Liver (tissue), 9 donors: ENCODE data around the gene HSP90AA1. TPM values are rescaled to one million over a fixed set of nuclear protein-coding genes. Genes with fewer than 3 reads are reported as not detected.

Experiments
- DNase-seq: peaks from one replicate; pipeline ENCODE4 v3.0.0-alpha.2; 2017; ENCODE audit warnings: low spot score
- H3K27ac ChIP-seq, 2 donors: one replicate each; pipeline ENCODE4 v1.7.0; 2013; ENCODE audit warnings: inconsistent platforms in 2 of 2, low read length in 2 of 2, control low read depth in 1 of 2, low read depth in 1 of 2, mild to moderate bottlenecking in 1 of 2
- H3K27me3 ChIP-seq, 4 donors: one replicate each; pipeline versions ENCODE4 v1.6.1 to v1.7.0; 2013; ENCODE audit warnings: low read length in 3 of 4, inconsistent platforms in 1 of 4, mild to moderate bottlenecking in 1 of 4, moderate library complexity in 1 of 4; ENCODE audit not compliant: control insufficient read depth in 4 of 4, insufficient read depth in 4 of 4
- H3K36me3 ChIP-seq, 4 donors: one replicate each; pipeline versions ENCODE4 v1.6.1 to v1.7.0; 2013; ENCODE audit warnings: low read length in 3 of 4, mild to moderate bottlenecking in 3 of 4, low read depth in 1 of 4, moderate library complexity in 1 of 4; ENCODE audit not compliant: control insufficient read depth in 4 of 4, insufficient read depth in 3 of 4
- H3K4me1 ChIP-seq, 4 donors: one replicate each; pipeline versions ENCODE4 v1.6.1 to v1.7.0; 2013; ENCODE audit warnings: low read length in 3 of 4, mild to moderate bottlenecking in 3 of 4, moderate library complexity in 1 of 4; ENCODE audit not compliant: control insufficient read depth in 4 of 4, insufficient read depth in 4 of 4
- H3K4me3 ChIP-seq, 3 donors: one replicate each; pipeline versions ENCODE4 v1.6.1 to v1.7.0; 2013; ENCODE audit warnings: low read length in 3 of 3, control low read depth in 1 of 3, low read depth in 1 of 3, mild to moderate bottlenecking in 1 of 3
- H3K9ac ChIP-seq, 2 donors: one replicate each; pipeline ENCODE4 v1.7.0; 2013; ENCODE audit warnings: low read length in 2 of 2, mild to moderate bottlenecking in 2 of 2, moderate library complexity in 2 of 2, control low read depth in 1 of 2, low read depth in 1 of 2
- H3K9me3 ChIP-seq, 4 donors: one replicate each; pipeline versions ENCODE4 v1.6.1 to v1.7.0; 2013; ENCODE audit warnings: low read length in 3 of 4; ENCODE audit not compliant: control insufficient read depth in 4 of 4
- EGR1 ChIP-seq, 2 donors: IDR thresholded peaks; 2 replicates each; pipeline ENCODE4 v1.6.1; 2016 to 2018; ENCODE audit warnings: antibody characterized with exemption in 2 of 2, low read depth in 2 of 2
- FOXA1 ChIP-seq: IDR thresholded peaks from 2 replicates; pipeline ENCODE4 v1.6.1; 2016; ENCODE audit warnings: antibody characterized with exemption
- FOXA2 ChIP-seq: IDR thresholded peaks from 2 replicates; pipeline ENCODE4 v1.6.1; 2016; ENCODE audit warnings: antibody characterized with exemption
- HNF4A ChIP-seq, 2 donors: conservative IDR thresholded peaks; 2 replicates each; pipeline ENCODE4 v1.6.1; 2016; ENCODE audit warnings: antibody characterized with exemption in 2 of 2, mild to moderate bottlenecking in 2 of 2
- HNF4G ChIP-seq: IDR thresholded peaks from 2 replicates; pipeline ENCODE4 v1.6.1; 2016; ENCODE audit warnings: antibody characterized with exemption
- JUND ChIP-seq, 2 donors: IDR thresholded peaks; 2 replicates each; pipeline ENCODE4 v1.6.1; 2016; ENCODE audit warnings: antibody characterized with exemption in 2 of 2
- NR2F2 ChIP-seq: IDR thresholded peaks from 2 replicates; pipeline ENCODE4 v1.6.1; 2016; ENCODE audit warnings: antibody characterized with exemption
- RAD21 ChIP-seq, 2 donors: IDR thresholded peaks; 2 replicates each; pipeline ENCODE4 v1.6.1; 2016; ENCODE audit warnings: antibody characterized with exemption in 2 of 2, mild to moderate bottlenecking in 2 of 2
- RXRA ChIP-seq, 2 donors: IDR thresholded peaks; 2 replicates each; pipeline ENCODE4 v1.6.1; 2017 to 2018; ENCODE audit warnings: antibody characterized with exemption in 2 of 2, mild to moderate bottlenecking in 1 of 2
- TAF1 ChIP-seq: conservative IDR thresholded peaks from 2 replicates; pipeline ENCODE4 v1.6.1; 2016; ENCODE audit warnings: antibody characterized with exemption, mild to moderate bottlenecking
- YY1 ChIP-seq: IDR thresholded peaks from 2 replicates; pipeline ENCODE4 v1.6.1; 2016; ENCODE audit warnings: antibody characterized with exemption, mild to moderate bottlenecking
- WGBS: extraction: QIAGEN DNeasy Blood & Tissue Kit; methylation state at CpG from one replicate; pipeline ENCODE4 v1.1.7; 2013; 5-methylcytosine and 5-hydroxymethylcytosine counted together
- polyA plus RNA-seq, 2 donors: library from polyadenylated mRNA; stranded (reverse) in 1 of 2; unstranded in 1 of 2; fragments of 200-250 nt in 1 of 2; fragments of >200 nt in 1 of 2; fragmentation: Nextera tagmentation in 1 of 2; extraction: Ambion mirVana in 1 of 2; gene quantifications; one replicate each; pipeline versions ENCODE4 v1.2.1 to v1.2.3, GENCODE V29; 2013 to 2015
- total RNA-seq, 2 donors: library from RNA; depleted of rRNA; stranded (reverse); fragments of >200 nt; gene quantifications; one replicate each; pipeline ENCODE4 v1.2.3, GENCODE V29; 2014
- TF ChIP-seq, protein P1 (sequence below): IDR thresholded peaks from 2 replicates; pipeline ENCODE4 v1.6.1; 2016; ENCODE audit warnings: antibody characterized with exemption
- TF ChIP-seq, protein P2 (sequence below): IDR thresholded peaks from 2 replicates; pipeline ENCODE4 v1.6.1; 2016; ENCODE audit warnings: antibody characterized with exemption
- TF ChIP-seq, protein P3 (sequence below): IDR thresholded peaks from 2 replicates; pipeline ENCODE4 v1.6.1; 2016; ENCODE audit warnings: antibody characterized with exemption
- donor health status: healthy.
- donor health status: healthy.
- donor health status: healthy.
- donor health status: healthy.
- donor health status: healthy.

The HSP90AA1 gene
- total and polyA plus RNA-seq, 4 donors = 174 to 386 (median 287) TPM

GRCh38 chr14:102095871-102096568 is 9.2 kb upstream of the HSP90AA1 start:
- Histone ChIP-seq H3K27ac (no peak overlapping the region), H3K4me1 (peaks cover 0 to 6% (median 3%) of the 10 kb centered on the region in 4 donors), H3K9me3 (no peaks in the 10 kb centered on the region), H3K36me3 (no peaks in the 10 kb centered on the region), H3K4me3 (no peak overlapping the region), H3K27me3 (no peaks in the 10 kb centered on the region), H3K9ac (no peak overlapping the region)
- TF ChIP-seq, protein P1, sequence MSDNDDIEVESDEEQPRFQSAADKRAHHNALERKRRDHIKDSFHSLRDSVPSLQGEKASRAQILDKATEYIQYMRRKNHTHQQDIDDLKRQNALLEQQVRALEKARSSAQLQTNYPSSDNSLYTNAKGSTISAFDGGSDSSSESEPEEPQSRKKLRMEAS = no peak
- TF ChIP-seq YY1 = no peak
- TF ChIP-seq, protein P2, sequence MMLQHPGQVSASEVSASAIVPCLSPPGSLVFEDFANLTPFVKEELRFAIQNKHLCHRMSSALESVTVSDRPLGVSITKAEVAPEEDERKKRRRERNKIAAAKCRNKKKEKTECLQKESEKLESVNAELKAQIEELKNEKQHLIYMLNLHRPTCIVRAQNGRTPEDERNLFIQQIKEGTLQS = no peak
- no peak for TF ChIP-seq FOXA2
- no peak for TF ChIP-seq FOXA1
- TF ChIP-seq HNF4G = no peak
- no peak for TF ChIP-seq TAF1
- no peak for TF ChIP-seq RAD21 (IDR thresholded peaks at IDR 0.05)
- DNase-seq = no peak
- 48% methylated on average over 8 of the region's 8 CpGs for WGBS

DNA sequence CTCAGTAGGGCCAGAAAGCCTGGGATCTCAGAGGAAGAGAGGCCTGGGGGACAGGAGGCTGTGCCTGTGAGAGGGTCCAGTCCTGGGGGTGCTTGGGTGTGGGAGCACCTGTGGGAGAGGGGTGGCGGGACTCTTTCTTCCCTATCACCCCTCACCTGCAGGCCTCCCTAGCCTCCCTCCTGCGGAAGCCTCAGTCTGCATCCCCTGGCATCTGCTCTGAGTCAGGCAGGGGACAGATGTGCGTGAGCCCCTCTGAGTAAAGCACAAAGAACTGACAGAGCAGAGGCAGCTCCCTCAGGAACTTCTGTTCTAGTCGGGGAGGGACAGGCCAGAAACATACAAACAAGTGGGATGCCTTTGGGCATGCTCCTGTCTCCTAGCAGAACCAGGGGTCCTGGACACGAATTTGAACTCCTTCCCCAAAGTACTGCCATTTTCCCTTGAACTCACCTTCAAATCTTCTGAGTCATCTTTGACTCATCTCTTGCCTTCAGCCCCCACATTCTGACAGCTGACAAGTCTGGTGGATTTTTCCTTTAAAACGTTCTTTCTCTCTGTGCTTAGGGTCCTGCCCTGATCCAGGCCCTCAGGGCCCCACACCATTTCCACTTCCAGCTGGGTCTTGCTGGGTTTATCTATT is 8.5 kb upstream of the HSP90AA1 start:
- Histone ChIP-seq H3K4me3 (no peak overlapping the region), H3K9ac (no peak overlapping the region), H3K36me3 (no peaks in the 10 kb centered on the region), H3K27ac (no peak overlapping the region), H3K27me3 (no peaks in the 10 kb centered on the region), H3K4me1 (peaks cover 0 to 6% (median 3%) of the 10 kb centered on the region in 4 donors), H3K9me3 (no peaks in the 10 kb centered on the region)
- WGBS = 87% methylated on average over 6 of the region's 6 CpGs
- no peak for DNase-seq
- TF ChIP-seq TAF1 (no peak), JUND (IDR thresholded peaks at IDR 0.05) (no peak), FOXA2 (no peak), RXRA (IDR thresholded peaks at IDR 0.05) (no peak)

DNA sequence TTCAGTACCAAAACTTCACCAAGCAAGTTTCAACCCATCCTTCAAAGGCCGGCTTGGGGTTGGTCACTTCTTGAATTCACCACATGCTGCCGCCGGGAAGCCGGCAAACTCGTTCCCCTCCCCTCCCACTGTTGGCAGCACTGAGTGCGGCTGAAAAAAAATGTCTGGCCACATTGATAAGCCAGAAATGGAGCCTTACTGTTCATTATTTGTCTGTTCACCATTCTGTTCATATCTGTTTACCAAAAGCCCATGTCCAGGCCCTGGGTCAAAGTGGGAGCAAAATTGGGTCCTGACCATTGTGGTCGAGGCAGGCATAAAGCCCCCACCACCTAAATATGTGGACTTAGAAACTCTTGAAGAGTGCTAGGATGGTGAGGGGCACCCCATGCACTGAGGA is 7.3 kb upstream of the HSP90AA1 start:
- H3K27me3 ChIP-seq = no peaks in the 10 kb centered on the region
- WGBS = 56% methylated on average over 7 of the region's 7 CpGs
- DNase-seq = peak; percentile 58

GRCh38 chr14:102092806-102093205 is 6.0 kb upstream of the HSP90AA1 start:
- no peak overlapping the region for H3K9ac ChIP-seq
- no peak overlapping the region for H3K27ac ChIP-seq
- no peak overlapping the region for H3K4me3 ChIP-seq
- peaks cover 0 to 12% (median 7%) of the 10 kb centered on the region in 4 donors for H3K4me1 ChIP-seq
- WGBS = 90% methylated on average over 10 of the region's 10 CpGs
- H3K9me3 ChIP-seq = no peaks in the 10 kb centered on the region
- no peaks in the 10 kb centered on the region for H3K27me3 ChIP-seq
- DNase-seq = no peak
- H3K36me3 ChIP-seq = no peaks in the 10 kb centered on the region
- TF ChIP-seq EGR1 (IDR thresholded peaks at IDR 0.05; ENCODE audit: low read depth in 2 of 2) = no peak
- no peak for TF ChIP-seq HNF4A (conservative IDR thresholded peaks at IDR 0.05)
- TF ChIP-seq, protein P1 = no peak
- TF ChIP-seq, protein P2 = no peak
- no peak for TF ChIP-seq FOXA2
- no peak for TF ChIP-seq NR2F2
- no peak for TF ChIP-seq YY1
- no peak for TF ChIP-seq FOXA1
- TF ChIP-seq, protein P3, sequence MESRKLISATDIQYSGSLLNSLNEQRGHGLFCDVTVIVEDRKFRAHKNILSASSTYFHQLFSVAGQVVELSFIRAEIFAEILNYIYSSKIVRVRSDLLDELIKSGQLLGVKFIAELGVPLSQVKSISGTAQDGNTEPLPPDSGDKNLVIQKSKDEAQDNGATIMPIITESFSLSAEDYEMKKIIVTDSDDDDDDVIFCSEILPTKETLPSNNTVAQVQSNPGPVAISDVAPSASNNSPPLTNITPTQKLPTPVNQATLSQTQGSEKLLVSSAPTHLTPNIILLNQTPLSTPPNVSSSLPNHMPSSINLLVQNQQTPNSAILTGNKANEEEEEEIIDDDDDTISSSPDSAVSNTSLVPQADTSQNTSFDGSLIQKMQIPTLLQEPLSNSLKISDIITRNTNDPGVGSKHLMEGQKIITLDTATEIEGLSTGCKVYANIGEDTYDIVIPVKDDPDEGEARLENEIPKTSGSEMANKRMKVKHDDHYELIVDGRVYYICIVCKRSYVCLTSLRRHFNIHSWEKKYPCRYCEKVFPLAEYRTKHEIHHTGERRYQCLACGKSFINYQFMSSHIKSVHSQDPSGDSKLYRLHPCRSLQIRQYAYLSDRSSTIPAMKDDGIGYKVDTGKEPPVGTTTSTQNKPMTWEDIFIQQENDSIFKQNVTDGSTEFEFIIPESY = no peak

More for the DNA sequence above, 7.3 kb upstream of the HSP90AA1 start:
- Histone ChIP-seq H3K27ac (no peak overlapping the region), H3K9ac (no peak overlapping the region), H3K4me1 (peaks cover 0 to 6% (median 3%) of the 10 kb centered on the region in 4 donors), H3K4me3 (no peak overlapping the region), H3K36me3 (no peaks in the 10 kb centered on the region), H3K9me3 (no peaks in the 10 kb centered on the region)
- no peak for TF ChIP-seq FOXA2
- TF ChIP-seq FOXA1 = no peak
- TF ChIP-seq, protein P2 = no peak
- TF ChIP-seq RAD21 (IDR thresholded peaks at IDR 0.05) = no peak
- TF ChIP-seq HNF4A (conservative IDR thresholded peaks at IDR 0.05) = no peak
- no peak for TF ChIP-seq HNF4G
- TF ChIP-seq RXRA (IDR thresholded peaks at IDR 0.05) = no peak
- TF ChIP-seq TAF1 = no peak
